C1 segment of cervical spinal cord (tissue), 14 donors: ENCODE measurements around the gene PARP14.
"Not testable (repeated sequence)": the region's sequence is repeated elsewhere in the genome, so short reads cannot be mapped to it uniquely, and the experiment has no call there.

Experiments
- DNase-seq, 14 donors: peaks; one replicate each; lab custom pipeline; 2025; lab: John Stamatoyannopoulos, UW

PARP14 gene

DNA sequence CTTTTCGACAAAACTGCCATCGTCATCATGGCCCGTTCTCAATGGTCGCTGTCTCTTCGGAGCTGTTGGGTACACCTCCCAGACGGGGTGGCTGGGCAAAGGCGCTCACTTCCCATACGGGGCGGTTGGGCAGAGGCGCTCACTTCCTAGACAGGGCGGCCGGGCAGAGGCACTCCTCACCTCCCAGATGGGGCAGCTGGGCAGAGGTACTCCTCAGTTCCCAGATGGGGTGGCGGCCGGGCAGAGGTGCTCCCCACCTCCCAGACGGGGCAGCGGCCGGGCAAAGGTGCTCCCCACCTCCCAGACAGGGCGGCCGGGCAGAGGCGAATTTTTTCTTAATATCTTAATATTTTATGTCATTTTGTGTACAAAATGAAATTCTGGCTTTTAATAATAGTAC, 44.5 kb downstream of the PARP14 start:
- no peak for DNase-seq

DNA sequence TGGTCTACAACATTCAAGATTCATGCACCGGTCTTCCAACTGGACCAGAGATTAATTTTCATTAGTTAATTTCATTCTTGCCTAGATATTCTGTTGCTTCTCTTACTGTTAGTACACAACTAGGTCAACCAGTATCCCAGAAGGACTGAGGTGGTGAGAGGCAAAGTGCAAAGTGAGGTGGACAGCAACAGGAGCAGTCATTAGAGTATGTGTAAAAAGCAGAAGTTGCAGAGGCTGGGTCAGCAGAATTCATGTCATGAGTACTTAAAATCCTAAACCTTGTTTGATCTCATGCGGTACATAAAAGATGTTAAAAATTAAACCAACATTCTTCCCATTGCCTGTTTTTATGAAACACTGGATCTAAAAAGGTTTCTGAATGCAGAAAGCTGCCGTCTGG, 46.7 kb downstream of the PARP14 start:
- no peak for DNase-seq

DNA sequence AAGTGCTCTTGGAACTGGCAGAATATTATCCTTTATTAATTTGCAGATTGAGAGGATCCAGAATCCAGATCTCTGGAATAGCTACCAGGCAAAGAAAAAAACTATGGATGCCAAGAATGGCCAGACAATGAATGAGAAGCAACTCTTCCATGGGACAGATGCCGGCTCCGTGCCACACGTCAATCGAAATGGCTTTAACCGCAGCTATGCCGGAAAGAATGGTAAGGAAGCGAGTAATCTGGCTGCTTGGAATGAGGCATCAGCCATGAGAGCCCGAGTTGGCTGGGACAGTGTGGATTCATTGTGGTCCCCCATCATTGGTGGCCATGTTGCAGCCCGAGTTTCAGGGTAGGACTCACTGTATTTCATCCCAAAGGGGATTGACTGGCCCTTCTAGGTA, 47.1 kb downstream of the PARP14 start:
- DNase-seq, result no peak

DNA sequence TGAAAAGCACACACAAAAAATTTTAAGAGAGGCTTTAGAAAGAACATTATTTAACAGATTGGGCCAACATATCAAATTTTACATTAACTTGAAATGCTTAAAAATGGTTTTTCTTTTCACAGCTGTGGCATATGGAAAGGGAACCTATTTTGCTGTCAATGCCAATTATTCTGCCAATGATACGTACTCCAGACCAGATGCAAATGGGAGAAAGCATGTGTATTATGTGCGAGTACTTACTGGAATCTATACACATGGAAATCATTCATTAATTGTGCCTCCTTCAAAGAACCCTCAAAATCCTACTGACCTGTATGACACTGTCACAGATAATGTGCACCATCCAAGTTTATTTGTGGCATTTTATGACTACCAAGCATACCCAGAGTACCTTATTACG, 47.5 kb downstream of the PARP14 start:
- no peak for DNase-seq

DNA sequence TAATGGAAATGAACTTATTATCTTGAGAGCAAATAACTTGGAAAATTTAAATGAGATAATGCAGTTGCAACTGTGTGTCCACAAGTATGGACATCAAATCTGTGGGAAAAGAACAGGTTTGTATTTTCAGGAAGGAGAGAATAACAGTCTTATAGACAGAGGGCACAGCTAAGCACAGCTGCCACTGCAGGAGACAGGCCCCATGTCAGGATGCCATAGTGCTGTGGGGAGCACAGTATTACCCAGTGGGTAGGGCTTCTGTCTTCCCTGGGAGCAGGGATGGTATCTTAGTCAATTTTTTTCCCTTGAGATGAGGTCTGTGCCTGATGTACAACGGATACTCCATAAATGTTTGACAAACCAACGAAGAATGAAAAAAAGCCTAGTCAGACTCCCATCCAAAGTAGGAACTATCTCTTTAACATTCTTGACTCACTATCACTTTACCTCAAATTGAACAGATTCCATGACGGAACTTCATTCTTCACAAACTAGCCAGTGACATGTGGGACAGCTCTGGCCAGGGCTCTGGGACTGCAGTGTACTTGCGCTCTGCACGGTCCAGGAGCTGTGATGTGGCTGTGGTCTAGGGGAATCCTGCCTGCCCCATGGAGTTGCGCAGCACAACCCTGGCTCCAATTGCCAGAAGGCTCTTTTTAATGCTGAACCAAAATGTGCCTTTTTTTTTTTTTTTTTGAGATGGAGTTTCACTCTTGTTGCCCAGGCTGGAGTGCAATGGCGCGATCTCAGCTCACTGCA, 48.3 kb downstream of the PARP14 start:
- no peak for DNase-seq

- no peak for DNase-seq
Measured at GRCh38 chr3:122730240-122730639, 49.6 kb downstream of the PARP14 start.

DNA sequence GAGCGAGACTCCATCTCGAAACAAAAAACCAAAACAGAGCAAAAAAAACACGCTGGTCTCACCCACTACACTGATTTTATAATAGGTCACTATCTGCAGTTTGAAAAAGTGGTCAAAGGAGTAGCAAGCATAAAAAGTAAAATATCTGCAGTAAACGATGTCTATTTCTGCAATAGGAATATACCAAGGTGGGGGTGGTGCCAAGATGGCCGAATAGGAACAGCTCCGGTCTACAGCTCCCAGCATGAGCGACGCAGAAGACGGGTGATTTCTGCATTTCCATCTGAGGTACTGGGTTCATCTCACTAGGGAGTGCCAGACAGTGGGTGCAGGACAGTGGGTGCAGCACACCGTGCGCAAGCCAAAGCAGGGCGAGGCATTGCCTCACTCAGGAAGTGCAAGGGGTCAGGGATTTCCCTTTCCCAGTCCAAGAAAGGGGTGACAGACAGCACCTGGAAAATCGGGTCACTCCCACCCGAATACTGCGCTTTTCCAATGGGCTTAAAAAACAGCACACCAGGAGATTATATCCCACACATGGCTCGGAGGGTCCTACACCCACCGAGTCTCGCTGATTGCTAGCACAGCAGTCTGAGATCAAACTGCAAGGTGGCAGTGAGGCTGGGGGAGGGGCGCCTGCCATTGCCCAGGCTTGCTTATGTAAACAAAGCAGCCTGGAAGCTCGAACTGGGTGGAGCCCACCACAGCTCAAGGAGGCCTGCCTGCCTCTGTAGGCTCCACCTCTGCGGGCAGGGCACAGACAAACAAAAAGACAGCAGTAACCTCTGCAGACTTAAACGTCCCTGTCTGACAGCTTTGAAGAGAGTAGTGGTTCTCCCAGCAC, 52.3 kb downstream of the PARP14 start:
- not testable (repeated sequence) for DNase-seq

- DNase-seq, result no peak
Measured at GRCh38 chr3:122739172-122739571, 58.5 kb downstream of the PARP14 start.

DNA sequence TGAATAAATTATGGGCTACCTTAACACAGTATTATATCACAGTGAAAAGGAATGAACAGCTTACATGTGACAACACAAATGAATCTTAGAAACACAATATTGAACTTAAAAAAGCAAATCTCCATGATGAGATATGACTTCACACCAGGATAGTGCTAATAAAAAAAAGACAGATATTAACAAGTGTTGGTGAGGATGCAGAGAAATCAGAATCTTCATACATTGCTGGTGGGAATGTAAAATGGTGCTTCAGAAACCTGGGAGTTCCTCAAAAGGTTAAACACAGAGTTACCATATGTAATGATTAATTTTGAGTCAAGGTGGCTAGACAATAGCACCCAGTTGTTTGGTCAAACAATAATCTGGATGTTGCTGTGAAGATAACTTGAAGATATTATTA, 61.6 kb downstream of the PARP14 start:
- no peak for DNase-seq

- no peak for DNase-seq
Measured at GRCh38 chr3:122743581-122744120, 63.0 kb downstream of the PARP14 start.

GRCh38 chr3:122745369-122746021, 64.9 kb downstream of the PARP14 start:
- DNase-seq, result no peak

DNA sequence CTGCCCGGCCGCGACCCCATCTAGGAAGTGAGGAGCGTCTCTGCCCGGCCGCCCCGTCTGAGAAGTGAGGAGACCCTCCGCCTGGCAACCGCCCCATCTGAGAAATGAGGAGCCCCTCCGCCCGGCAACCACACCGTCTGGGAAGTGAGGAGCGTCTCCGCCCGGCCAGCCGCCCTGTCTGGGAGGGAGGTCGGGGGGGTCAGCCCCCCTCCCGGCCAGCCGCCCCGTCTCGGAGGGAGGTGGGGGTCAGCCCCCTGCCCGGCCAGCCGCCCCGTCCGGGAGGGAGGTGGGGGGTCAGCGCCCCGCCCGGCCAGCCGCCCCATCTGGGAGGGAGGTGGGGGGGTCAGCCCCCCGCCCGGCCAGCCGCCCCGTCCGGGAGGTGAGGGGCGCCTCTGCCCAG, 66.7 kb downstream of the PARP14 start:
- DNase-seq, result not testable (repeated sequence)

DNA sequence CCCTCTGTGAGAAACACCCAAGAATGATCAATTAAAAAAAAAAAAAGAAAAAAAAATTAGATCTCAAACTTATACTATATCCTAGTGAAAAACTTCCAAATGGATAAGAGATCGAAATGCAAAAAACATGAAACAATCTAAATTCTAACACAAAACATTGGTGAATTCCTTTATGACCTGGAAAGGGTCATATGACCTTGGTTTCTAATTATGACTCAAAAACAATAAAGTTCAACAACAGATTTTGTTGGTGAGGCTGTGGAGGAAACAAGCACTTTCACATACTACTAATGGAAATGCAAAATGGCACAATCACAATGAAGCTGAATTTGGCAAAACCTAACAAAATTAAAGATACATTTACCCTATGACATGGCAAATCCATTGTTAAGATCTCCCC, 67.7 kb downstream of the PARP14 start:
- DNase-seq, result no peak

DNA sequence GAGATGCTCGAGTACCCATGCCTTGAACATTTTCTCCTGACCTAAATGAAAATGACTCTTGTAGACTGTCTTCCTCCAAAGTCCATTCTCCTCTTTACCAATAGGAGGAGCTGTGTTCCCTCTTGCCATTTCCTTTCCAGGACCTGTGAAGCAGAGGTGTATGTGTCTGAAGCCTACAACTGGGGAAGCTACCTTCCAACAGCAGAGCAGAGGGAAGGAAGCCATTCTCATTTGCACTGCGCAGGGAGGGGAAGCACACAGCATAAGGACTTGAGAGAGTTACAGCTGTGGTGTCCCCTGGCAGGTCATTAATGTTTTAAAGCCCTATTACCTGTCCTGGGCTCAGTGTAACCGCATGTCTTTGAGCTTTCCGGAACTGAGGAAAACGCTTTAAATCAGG, 74.3 kb downstream of the PARP14 start:
- DNase-seq, result no peak

DNA sequence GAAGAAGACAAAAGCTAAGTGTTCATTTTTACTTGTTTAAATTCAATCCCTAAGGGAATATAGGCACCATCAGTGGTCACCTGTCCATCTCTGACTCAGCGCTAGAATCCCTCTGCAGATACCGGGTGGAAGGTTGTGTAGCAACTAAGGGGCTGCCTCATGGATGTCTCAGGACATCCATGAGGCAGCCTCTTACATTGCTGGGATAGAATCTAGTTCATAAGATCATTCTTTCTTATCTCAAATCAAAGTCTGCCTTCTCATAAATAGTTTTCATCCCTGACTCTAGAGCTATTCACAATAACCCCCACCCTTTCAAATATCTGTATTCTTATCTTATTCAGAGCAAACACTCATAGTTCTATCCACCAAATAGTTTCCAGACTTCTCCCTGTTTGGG, 74.9 kb downstream of the PARP14 start:
- DNase-seq, result no peak

DNA sequence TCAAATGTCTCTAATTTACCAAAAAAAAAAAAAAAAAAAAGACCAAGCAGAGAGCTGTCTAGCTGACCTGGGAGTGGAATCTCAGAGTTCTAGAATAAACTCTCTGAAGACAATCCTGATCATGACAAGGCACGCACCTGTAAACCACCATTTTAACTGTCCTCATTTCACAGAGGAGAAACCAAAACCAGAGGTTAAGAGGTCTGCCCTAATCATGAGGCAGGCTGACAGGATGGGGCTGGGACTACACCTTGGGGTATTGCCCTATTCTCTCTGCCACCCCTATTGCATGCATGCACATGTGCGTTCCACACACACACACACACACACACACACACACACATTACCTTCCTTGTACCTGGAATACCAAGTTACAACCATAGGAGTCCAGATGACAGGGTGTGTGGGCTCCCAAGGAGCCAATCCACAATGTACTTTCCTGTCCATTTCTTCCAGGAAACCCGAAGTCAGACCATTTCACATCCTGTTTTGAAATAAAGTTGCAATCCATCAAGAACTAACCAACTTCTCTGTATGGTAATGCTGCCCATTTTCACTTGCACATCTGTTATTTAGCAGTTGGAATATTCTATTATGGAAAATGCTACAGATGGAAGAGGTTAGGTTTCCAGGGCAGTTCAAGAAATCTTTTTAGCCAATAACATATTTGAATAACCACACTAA, 78.4 kb downstream of the PARP14 start:
- DNase-seq, result no peak

DNA sequence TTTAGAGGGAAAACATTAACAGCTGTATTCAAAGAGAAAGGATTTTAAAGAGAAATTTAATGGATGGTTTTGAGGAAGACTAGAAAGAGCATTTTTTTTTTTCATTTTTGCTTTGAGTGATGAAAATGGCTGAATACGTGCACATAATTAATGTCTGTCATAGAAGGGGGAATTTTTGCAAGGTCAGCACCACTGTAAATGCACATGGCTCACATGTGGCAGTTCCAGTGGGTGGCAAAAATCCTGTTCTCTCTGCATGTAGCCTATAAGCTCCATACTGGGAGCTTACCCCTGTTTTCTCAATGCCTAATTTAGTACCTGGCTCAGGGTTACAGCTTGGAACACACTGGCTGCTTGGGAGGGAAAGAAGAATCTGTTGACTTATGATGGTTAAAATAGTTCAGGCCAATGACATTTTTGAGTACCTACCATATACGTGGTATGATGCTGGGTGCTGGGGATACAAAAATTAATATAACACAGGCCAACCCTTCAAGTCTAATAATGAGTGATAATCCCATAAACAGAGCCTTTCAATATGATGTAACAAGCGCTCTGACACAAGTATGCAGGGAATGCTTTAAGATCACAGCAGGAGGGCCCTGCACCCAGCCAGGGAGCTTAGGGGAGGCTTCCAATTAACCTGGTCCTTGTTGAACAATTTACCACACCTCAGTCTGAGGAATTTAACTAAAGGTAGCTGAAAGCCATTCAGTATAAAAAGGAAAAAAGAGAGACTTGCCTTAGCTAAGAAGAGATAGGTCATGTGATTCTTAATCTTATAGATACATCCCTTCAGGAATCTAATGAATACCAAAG, 80.0 kb downstream of the PARP14 start:
- no peak for DNase-seq

DNA sequence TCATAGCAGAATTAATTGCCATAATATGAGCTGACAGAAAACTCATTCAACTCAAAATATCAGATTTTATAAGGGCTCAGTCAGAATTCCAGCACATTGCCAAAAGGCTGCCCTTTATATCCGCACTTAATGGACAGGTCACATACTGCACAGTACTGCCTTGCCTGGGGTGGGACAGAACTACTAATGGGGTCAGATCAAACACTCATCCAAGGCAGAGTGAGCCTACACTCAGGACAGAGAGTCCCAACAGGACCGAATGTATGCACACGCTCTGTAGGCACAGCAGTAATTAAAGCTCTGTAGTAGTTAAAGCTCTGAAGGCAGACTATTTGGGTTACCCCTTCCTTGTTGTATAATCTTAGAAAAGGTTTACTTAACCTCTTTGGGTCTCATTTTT, 85.8 kb downstream of the PARP14 start:
- DNase-seq, result no peak

GRCh38 chr3:122767540-122768372, 87.1 kb downstream of the PARP14 start:
- no peak for DNase-seq
